GM19035 (cell line): ENCODE measurements around the gene SGTA.
"Not testable (repeated sequence)": the region's sequence is repeated elsewhere in the genome, so short reads cannot be mapped to it uniquely, and the experiment has no call there.

ENCODE experiments used
- ATAC-seq: cut with Tn5 transposase; IDR thresholded peaks from one replicate; pipeline ENCODE4 v1.9.1; 2021; ENCODE audit not compliant: unreplicated experiment

Gene SGTA

GRCh38 chr19:2782936-2783780, at the start of gene SGTA:
TSS of gene SGTA (minus strand) at chr19:2783273. CDS start at chr19:2769068, 14,205 bp downstream.
- peak; percentile 78 for ATAC-seq

GRCh38 chr19:2827840-2828489, 44.9 kb upstream of the SGTA start:
- no peak for ATAC-seq

GRCh38 chr19:2827022-2827421, 43.9 kb upstream of the SGTA start:
- no peak for ATAC-seq

- ATAC-seq: no peak
These were observed 41.1 kb upstream of the SGTA start for GRCh38 chr19:2824129-2824528.

GRCh38 chr19:2823646-2824045, 40.6 kb upstream of the SGTA start:
- no peak for ATAC-seq

- ATAC-seq: no peak
These were observed 39.8 kb upstream of the SGTA start for GRCh38 chr19:2822846-2823245.

- peak; percentile 26 for ATAC-seq
These were observed 37.1 kb upstream of the SGTA start for GRCh38 chr19:2820112-2820702.

- peak; percentile 95 for ATAC-seq
These were observed 36.6 kb upstream of the SGTA start, which contains the start of gene ZNF554 for GRCh38 chr19:2819540-2820111. TSS of gene ZNF554 (plus strand) at chr19:2819868. CDS start at chr19:2820072, 204 bp downstream.

- not testable (repeated sequence) for ATAC-seq
These were observed 34.3 kb upstream of the SGTA start for GRCh38 chr19:2817237-2817829.

- ATAC-seq: no peak
These were observed 33.6 kb upstream of the SGTA start for GRCh38 chr19:2816641-2817040.

- ATAC-seq: no peak
These were observed 32.9 kb upstream of the SGTA start for GRCh38 chr19:2815923-2816322.

GRCh38 chr19:2815191-2815614, 32.1 kb upstream of the SGTA start:
- no peak for ATAC-seq

GRCh38 chr19:2814426-2814825, 31.4 kb upstream of the SGTA start:
- no peak for ATAC-seq

- no peak for ATAC-seq
These were observed 30.4 kb upstream of the SGTA start for GRCh38 chr19:2813235-2814160.

GRCh38 chr19:2812414-2813234, 29.6 kb upstream of the SGTA start:
- ATAC-seq: no peak

- no peak for ATAC-seq
These were observed 28.8 kb upstream of the SGTA start for GRCh38 chr19:2811735-2812413.

- no peak for ATAC-seq
These were observed 28.2 kb upstream of the SGTA start for GRCh38 chr19:2811221-2811722.
